PFSK-1 (cell line): ENCODE data around the gene CCDC184.

Experiments
- POLR2AphosphoS5 ChIP-seq: IDR thresholded peaks from 2 replicates; pipeline ENCODE4 v1.6.1; 2012; ENCODE audit warnings: low read depth, mild to moderate bottlenecking, control low read depth, low read length, moderate library complexity
- TAF1 ChIP-seq: IDR thresholded peaks from 2 replicates; pipeline ENCODE4 v1.6.1; 2012; ENCODE audit warnings: low read length, control low read depth, borderline replicate concordance; ENCODE audit not compliant: insufficient read depth

DNA sequence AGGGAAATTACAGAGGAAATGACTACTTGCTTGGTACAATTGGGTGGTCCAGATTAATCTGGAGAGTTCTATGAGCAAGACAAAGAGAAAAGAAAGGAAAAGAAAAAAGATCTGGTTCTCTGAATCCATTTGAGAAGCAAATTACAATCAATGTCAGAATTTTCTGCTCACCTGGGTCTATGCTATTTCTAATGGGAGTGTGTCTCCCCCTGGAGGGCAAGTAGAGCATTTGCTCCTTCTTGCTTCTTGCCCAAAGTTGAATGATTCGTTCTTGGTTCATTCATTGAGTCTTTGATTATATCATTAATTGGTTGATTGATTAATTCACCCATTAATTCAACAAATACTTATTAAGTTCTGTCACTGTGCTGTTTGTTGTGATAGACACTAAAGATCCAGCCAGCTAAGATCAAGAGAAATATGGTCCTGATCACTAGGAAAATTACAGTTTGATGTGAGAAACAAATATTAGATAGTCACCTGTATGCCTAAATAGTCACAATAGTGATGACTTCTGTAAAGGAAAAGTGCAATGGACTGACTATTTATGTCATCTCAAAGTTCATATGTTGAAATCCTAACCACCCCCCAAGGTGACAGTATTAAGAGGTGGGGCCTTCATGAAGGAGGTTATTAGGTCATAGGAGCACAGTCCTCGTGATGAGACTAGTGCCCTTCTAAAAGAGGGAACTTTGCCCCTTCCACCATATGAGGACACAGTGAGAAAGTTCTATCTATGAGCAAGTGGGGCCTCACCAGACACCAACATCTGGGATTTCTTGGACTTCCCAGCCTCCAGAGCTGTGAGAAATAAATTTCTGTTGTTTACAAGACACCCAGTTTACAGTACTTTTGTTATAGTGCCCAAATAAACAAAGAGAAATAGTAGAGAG, 18.1 kb upstream of the CCDC184 start:
- no peak for TF ChIP-seq TAF1
- no peak for TF ChIP-seq POLR2AphosphoS5
